ENCODE results near the gene TSSC4. TPM values are rescaled to one million over a fixed set of nuclear protein-coding genes. Genes with fewer than 3 reads are reported as not detected.
A peak's percentile ranks its signal among the peaks of the same experiment; 100 is the strongest.

TSSC4 gene
- total RNA-seq, 2 experiments from 2014 or later: 48.4 to 52.1 TPM

DNA sequence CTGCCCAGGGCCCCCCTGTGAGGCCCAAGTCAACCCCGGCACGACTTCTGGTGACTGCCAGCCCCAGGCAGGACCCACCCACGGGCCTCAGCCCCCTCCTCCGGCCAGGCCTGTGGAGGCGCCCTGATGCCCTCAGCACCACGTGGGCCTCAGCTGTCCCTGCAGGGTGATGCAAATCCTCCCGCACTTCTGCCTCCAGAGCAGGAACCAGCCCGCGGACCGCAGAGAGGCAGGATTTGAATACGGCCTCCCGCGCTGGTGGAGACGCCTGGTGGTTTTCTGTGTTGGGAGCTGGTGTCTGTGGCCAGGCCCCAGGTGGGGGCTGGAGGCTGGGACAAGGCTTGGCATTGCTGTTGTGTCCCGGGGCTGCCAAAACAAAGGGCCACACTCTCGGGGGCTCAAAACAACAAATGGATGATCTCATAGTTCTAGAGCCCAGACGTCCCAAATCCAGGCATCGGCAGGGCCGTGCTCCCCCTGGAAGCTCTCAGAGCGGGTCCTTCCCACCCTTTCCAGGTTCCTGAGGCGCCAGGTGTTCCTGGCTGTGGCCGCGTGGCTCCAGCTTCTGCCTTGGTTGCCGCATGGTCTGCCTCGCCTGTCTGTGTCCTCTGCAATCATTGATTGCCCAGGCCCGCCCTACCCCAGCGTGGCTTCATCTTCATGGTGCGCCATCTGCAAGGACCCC is 24.4 kb downstream of the TSSC4 start:
- CTCF ChIA-PET: interaction anchor here (1.3 to 12.4 kb wide), 3 partner anchors 108 to 230 kb away, joined by 3 to 432 read pairs (median 82); partner anchors contain the start of genes C11orf21 and TSPAN32
- Mint-ChIP-seq H3K9me3 (ENCODE audit: low read depth) (no peaks in the 10 kb centered on the region), H3K4me1 (no peaks in the 10 kb centered on the region), H3K4me3 (no peak overlapping the region), H3K36me3 (no peaks in the 10 kb centered on the region), H3K27ac (no peak overlapping the region), H3K27me3 (no peaks in the 10 kb centered on the region)
- no peak for ATAC-seq
- DNase-seq: no peak

DNA sequence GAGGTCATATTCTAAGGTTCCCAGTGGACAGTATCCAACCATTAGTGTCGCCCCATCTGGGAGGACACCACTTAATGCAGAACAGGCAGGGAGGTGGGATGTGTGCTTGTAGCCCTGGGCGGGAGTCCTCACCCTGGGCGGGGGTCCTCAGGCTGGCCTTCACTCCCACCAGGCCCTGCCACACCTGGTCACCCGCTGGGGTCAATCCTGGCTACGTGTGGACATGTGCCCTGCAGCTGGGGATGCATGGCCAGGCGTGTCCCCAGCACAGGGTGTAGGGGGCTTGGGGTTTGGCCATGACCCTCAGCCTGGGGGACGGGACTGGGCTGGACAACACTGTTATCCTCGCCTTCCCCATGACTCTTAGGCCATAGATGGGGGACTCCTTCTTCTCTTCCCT is 25.0 kb downstream of the TSSC4 start:
- no peak overlapping the region for H3K27ac Mint-ChIP-seq
- CTCF ChIA-PET: interaction anchor here (1.3 to 12.4 kb wide), 3 partner anchors 103 to 123 kb away, joined by 4 to 432 read pairs (median 82); partner anchors contain the start of genes C11orf21 and TSPAN32
- no peaks in the 10 kb centered on the region for H3K27me3 Mint-ChIP-seq
- ATAC-seq (no peak), DNase-seq (no peak)
- no peaks in the 10 kb centered on the region for H3K4me1 Mint-ChIP-seq
- no peaks in the 10 kb centered on the region for H3K36me3 Mint-ChIP-seq
- no peaks in the 10 kb centered on the region for H3K9me3 Mint-ChIP-seq (ENCODE audit: low read depth)
- no peak overlapping the region for H3K4me3 Mint-ChIP-seq

DNA sequence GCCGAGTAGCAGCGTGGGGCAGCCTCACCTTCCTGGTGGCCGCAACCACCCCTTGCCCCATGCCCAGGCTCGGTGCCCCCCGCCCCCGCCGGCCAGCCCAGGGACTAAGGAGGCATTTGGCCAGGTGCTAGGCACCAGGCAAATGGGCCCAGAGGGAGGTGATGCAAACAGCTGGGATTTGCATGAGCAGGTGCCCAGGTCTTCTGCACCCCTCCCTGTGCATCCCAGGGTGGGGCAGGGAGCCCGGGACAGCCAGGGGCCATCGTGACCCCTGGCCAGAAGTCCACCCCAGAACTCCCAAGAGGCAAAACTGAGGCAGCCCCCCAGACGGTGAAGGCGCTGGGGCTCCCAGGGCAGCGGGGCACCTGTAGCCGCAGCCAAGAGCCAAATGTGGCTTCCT is 25.7 kb downstream of the TSSC4 start:
- H3K36me3 Mint-ChIP-seq: no peaks in the 10 kb centered on the region
- H3K4me3 Mint-ChIP-seq: no peak overlapping the region
- CTCF ChIA-PET: interaction anchor here (1.3 to 12.4 kb wide), 3 partner anchors 102 to 123 kb away, joined by 4 to 432 read pairs (median 82); partner anchors contain the start of genes C11orf21 and TSPAN32
- DNase-seq (no peak), ATAC-seq (no peak)
- H3K9me3 Mint-ChIP-seq (ENCODE audit: low read depth): no peaks in the 10 kb centered on the region
- H3K27me3 Mint-ChIP-seq: no peaks in the 10 kb centered on the region
- H3K27ac Mint-ChIP-seq: no peak overlapping the region
- no peaks in the 10 kb centered on the region for H3K4me1 Mint-ChIP-seq

DNA sequence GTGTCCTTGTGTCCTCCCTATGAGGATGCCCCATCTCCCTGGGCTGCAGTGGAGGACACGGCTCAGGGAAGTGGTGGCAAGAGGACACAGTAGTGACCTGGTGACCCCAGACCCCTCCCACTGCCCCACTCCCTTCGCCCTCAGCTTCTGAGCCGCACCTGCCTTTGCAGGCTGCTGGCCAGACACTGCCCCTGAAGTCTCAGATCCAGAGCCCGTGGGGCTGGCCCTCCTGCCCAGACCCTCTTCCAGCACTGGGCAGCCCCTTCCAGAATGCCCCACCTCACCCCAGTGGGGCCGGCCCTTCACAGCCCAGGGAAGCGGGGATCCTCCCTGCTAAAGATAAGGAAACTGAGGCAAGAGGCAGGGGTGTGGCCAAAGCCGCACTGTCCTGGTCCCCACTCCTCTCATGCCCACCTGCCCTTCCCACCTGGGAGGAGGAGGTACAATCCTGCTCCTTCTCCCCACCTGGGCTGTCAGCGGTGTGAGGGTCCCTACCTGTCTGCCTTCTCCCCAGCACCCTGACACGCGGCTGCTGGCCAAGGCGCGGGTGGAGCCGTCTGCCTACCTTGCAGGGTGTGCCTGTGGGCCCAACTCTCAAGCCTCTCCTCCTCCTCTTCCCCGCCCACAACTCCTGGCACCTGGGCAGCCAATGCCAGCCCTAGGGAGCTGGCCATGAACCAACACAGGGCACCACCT is 26.4 kb downstream of the TSSC4 start:
- CTCF ChIA-PET: interaction anchor here (0.9 to 4.1 kb wide), 9 partner anchors 16 to 465 kb away, joined by 3 to 82 read pairs (median 3); partner anchors contain the start of gene CDKN1C
- H3K4me3 Mint-ChIP-seq: no peak overlapping the region
- H3K4me1 Mint-ChIP-seq: no peaks in the 10 kb centered on the region
- ATAC-seq: no peak
- no peaks in the 10 kb centered on the region for H3K27me3 Mint-ChIP-seq
- no peaks in the 10 kb centered on the region for H3K9me3 Mint-ChIP-seq (ENCODE audit: low read depth)
- H3K36me3 Mint-ChIP-seq: no peaks in the 10 kb centered on the region
- H3K27ac Mint-ChIP-seq: no peak overlapping the region
- DNase-seq: no peak

DNA sequence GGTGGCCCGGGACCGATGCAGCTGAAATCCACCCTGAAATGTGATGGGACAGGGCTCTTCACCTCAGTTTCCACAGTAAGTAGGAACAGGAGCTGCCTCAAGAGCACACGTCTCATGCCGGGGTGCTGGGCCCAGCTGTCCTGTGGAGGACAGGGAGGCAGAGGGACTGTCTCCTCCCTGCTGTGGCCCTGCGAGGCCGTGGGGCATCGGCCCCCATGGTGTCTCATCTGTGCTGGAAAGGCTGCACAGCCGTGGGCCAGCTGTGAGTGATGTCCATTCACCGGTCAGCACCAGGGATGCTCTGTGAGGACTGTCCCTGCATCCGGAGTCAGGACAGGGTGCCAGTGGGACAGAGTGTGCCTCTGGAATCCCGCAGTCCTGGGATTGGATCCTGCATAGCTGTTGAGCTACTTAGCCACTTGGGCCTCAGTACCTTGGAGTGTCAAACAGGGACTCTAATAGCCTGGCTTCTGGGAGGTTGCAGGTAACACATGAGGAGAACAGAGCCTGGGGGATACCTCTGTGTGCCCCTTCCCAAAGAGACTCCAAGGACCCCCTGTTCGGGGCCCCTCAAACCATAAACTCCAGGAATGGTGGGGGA is 27.3 kb downstream of the TSSC4 start:
- CTCF ChIA-PET: interaction anchor here (0.7 to 4.1 kb wide), 10 partner anchors 9 to 465 kb away, joined by 3 to 82 read pairs (median 3); partner anchors contain the start of gene CDKN1C
- Mint-ChIP-seq H3K36me3 (no peaks in the 10 kb centered on the region), H3K4me3 (no peak overlapping the region), H3K4me1 (no peaks in the 10 kb centered on the region), H3K27me3 (no peaks in the 10 kb centered on the region), H3K9me3 (ENCODE audit: low read depth) (no peaks in the 10 kb centered on the region), H3K27ac (no peak overlapping the region)
- ATAC-seq: no peak
- DNase-seq: no peak

DNA sequence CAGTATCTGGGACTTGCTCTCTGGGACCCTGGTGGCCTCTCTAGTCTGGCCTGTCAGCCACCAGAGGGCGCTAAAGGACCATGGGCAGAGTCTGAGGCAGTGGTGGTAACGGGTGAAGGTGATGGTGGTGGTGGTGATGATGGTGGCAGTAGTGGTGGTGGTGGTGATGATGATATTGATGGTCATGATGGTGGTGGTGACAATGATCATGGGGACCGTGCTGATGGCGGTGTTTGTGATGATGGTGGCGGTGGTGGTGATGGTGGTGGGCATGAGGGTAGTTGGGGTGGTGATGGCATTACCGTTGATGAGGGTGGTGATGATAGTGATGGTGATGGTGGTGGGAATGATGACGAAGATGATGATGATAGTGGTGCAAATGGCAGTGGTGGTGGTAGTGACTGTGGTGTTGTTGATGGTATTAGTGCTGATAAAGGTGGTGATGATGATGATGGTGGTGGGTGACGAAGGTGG is 27.8 kb downstream of the TSSC4 start:
- Mint-ChIP-seq H3K27ac (no peak overlapping the region), H3K9me3 (ENCODE audit: low read depth) (no peaks in the 10 kb centered on the region)

DNA sequence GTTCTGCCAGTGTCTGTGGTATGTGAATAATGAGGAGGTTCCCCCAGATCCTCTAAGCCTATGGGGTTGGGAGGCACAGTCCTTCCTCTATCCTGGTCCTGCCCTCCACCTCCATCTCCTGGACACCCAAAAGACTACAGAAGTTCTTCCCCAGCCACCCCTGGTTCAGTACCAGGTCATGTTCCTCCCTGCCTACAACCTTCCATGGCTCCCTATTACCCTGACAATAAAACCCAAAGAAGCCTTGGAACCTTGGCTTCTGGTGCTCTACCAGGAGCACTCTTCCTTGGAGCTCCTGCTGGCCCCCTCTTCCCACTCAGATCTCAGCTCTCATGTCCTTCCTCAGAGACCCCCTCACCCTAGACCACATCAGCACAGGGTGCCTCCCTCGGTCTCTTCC is 30.8 kb downstream of the TSSC4 start:
- Mint-ChIP-seq H3K36me3 (no peaks in the 10 kb centered on the region), H3K4me1 (no peaks in the 10 kb centered on the region), H3K9me3 (ENCODE audit: low read depth) (no peaks in the 10 kb centered on the region), H3K4me3 (no peak overlapping the region), H3K27me3 (no peaks in the 10 kb centered on the region), H3K27ac (no peak overlapping the region)
- CTCF ChIA-PET: interaction anchor here (1.1 to 2.7 kb wide), 4 partner anchors 10 to 127 kb away, joined by 3 to 5 read pairs (median 4); no protein-coding TSS in a partner anchor
- no peak for DNase-seq
- no peak for ATAC-seq

More for the DNA sequence above, 27.8 kb downstream of the TSSC4 start:
- DNase-seq (peak; percentile 85), ATAC-seq (peak; percentile 79)
- Mint-ChIP-seq H3K4me1 (no peaks in the 10 kb centered on the region), H3K36me3 (no peaks in the 10 kb centered on the region), H3K27me3 (no peaks in the 10 kb centered on the region), H3K4me3 (no peak overlapping the region)
- CTCF ChIA-PET: interaction anchor here (0.9 to 4.1 kb wide), 7 partner anchors 10 to 459 kb away, joined by 3 to 82 read pairs (median 3); no protein-coding TSS in a partner anchor

DNA sequence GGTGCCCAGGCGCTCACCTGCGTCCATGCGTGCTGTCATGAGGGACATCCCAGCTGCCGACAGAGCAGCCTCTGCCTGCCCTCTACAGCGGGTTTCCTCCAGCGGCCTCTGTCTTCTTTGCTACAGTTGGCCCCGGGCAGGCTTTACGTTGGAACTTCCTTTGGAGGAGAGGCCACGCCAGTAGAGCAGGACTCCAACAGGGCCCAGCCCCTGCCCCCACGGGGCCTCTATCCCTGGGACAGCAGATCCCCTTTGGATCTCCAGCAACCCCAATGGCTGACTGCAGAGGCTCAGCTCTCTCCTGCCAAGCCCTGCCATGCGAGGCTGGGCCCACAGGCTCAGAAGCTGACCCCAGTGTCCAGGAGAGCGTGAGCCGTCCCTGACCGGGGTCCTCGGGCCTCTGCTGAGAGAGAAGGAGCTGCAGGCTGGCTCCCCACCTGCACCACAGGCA is 31.6 kb downstream of the TSSC4 start:
- no peaks in the 10 kb centered on the region for H3K36me3 Mint-ChIP-seq
- no peak for ATAC-seq
- no peak for DNase-seq

DNA sequence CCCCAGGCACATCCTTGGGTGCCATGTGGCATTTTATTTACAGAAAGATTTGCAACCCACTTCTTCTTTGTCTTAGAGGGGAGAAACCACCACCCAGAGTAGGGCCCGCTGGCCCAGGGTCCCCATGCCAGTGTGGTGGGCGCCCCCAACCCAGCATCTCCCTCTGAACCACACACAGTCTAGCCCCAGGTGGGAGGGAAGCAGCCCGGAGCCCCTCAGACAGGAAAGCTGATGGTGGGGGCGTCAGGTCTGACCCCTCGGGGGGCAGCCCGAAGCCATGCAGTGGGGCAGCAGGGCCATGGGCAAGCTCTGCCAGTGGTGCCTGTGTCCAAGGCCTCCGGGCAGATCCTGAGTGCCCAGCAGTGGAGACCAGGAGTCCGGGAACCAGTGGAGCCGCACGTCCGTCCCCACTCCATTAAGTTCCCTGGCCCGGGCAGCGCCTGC is 32.1 kb downstream of the TSSC4 start:
- H3K4me3 Mint-ChIP-seq: no peak overlapping the region
- H3K9me3 Mint-ChIP-seq (ENCODE audit: low read depth): no peaks in the 10 kb centered on the region
- H3K27ac Mint-ChIP-seq: no peak overlapping the region
- DNase-seq (no peak), ATAC-seq (no peak)
- no peaks in the 10 kb centered on the region for H3K4me1 Mint-ChIP-seq
- H3K27me3 Mint-ChIP-seq: no peaks in the 10 kb centered on the region
- CTCF ChIA-PET: interaction anchor here (0.7 to 2.7 kb wide), 3 partner anchors 11 to 100 kb away, joined by 3 to 5 read pairs (median 3); no protein-coding TSS in a partner anchor
- H3K36me3 Mint-ChIP-seq: no peaks in the 10 kb centered on the region

More for the DNA sequence above, 31.6 kb downstream of the TSSC4 start:
- Mint-ChIP-seq H3K4me3 (no peak overlapping the region), H3K27ac (no peak overlapping the region), H3K27me3 (no peaks in the 10 kb centered on the region), H3K4me1 (no peaks in the 10 kb centered on the region), H3K9me3 (ENCODE audit: low read depth) (no peaks in the 10 kb centered on the region)
- CTCF ChIA-PET: interaction anchor here (0.7 to 2.7 kb wide), 3 partner anchors 11 to 101 kb away, joined by 3 to 5 read pairs (median 3); no protein-coding TSS in a partner anchor

DNA sequence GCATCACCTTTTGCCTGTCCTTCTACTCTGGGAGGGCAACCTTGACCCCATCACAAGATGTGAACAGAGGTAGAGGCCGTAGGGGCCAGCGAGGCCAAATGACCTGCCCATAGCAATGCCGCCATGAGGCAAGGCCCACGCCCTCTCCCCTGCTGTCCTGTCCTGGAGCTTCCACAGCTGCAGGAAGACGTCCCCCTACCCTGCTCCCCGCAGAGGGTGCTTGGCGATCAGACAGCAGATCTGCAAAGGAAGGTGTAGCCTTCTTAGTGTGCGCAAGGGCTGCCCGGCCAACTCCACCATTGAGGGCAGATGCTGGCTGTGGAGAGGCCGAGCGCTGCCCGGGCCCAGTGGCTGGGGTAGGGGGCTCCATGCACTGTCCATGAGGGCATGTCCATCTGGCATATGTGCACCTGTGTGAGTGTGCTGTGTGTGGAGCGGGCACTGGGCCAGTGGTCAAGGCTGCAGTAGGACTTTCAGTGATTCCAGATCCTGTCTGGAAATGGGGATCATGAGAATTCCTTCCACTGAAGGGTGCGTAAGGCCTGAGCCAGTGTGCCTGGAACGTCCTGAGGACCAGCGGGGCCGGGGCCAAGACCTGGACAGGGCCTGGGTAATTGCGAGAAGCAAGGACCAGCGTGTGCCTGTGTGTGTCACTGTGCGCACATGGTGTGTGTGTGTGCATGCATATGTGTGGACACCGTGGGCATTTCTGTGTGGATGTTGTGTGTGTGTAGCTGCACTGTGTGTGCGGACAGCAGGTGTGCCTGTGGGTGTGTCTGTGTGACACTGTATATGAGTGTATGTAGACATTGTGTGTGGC is 32.8 kb downstream of the TSSC4 start:
- Mint-ChIP-seq H3K27ac (no peak overlapping the region), H3K27me3 (no peaks in the 10 kb centered on the region), H3K36me3 (no peaks in the 10 kb centered on the region), H3K4me1 (no peaks in the 10 kb centered on the region), H3K4me3 (no peak overlapping the region), H3K9me3 (ENCODE audit: low read depth) (no peaks in the 10 kb centered on the region)
- no peak for ATAC-seq
- DNase-seq: no peak
- CTCF ChIA-PET: interaction anchor here (2.7 kb wide), 1 partner anchor 12 kb away, joined by 5 read pairs; no protein-coding TSS in a partner anchor

DNA sequence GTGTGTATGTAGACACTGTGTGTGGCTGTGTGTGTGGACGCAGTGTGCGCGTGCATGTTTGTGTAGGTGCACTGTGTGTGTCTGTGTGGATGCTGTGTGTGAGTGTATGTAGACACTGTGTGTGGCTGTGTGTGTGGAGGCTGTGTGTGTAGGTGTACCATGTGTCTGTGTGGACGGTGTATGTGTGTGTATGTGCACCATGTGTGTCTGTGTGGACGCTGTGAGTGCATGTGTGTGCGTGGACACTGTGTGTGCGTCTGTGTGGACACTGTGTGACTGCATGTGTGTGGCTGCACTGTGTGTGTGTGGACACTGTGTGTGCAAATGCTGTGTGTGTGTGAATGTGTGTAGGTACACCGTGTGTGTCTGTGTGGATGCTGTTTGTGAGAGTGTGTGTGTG is 33.5 kb downstream of the TSSC4 start:
- H3K4me1 Mint-ChIP-seq: no peaks in the 10 kb centered on the region
- H3K36me3 Mint-ChIP-seq: no peaks in the 10 kb centered on the region
- no peak overlapping the region for H3K4me3 Mint-ChIP-seq
- no peak overlapping the region for H3K27ac Mint-ChIP-seq
- ATAC-seq (no peak), DNase-seq (no peak)
- H3K27me3 Mint-ChIP-seq: peaks cover 5% of the 10 kb centered on the region
- H3K9me3 Mint-ChIP-seq (ENCODE audit: low read depth): no peaks in the 10 kb centered on the region
- CTCF ChIA-PET: no interaction called here

DNA sequence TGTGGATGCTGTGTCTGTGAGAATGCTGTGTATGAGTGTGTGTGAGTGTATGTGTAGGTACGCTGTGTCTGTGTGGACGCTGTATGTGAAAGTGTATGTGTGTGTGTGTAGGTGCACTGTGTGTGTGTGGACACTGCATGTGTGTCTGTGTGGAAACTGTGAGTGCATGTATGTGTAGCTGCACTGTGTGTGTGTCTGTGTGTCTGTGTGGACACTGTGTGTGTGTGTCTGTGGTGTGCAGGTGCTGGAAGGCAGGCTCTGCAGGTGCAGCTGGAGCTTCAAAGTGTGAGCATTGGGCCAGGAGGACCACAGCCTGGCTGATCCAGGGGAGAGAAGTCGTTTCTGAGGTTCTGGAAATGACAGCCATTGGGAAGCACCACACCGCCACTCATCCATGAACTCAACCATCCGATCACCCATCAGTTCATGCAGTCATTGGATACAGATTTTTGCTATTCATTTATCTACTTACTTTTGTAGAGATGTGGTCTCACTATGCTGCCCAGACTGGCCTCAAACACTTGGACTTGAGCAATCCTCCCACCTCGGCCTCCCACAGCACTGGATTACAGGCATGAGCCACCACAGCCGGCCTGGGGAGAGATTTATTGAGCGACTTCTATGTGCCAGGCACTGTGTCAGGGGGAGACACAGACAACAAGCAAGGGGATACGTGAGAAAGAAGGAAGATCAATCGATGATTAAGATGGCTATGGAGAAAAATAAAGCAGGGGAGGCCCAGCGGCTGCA is 34.1 kb downstream of the TSSC4 start:
- Mint-ChIP-seq H3K4me3 (no peak overlapping the region), H3K9me3 (ENCODE audit: low read depth) (no peaks in the 10 kb centered on the region), H3K27me3 (peaks cover 9% of the 10 kb centered on the region), H3K27ac (no peak overlapping the region), H3K36me3 (no peaks in the 10 kb centered on the region), H3K4me1 (no peaks in the 10 kb centered on the region)
- no peak for DNase-seq
- CTCF ChIA-PET: no interaction called here
- no peak for ATAC-seq
